ENCODE measurements around the gene CAMKK2. TPM values are rescaled to one million over a fixed set of nuclear protein-coding genes. Genes with fewer than 3 reads are reported as not detected.

Gene CAMKK2
- total and polyA plus RNA-seq, 10 donors: 13.6 to 90.1 (median 63.3) TPM

DNA sequence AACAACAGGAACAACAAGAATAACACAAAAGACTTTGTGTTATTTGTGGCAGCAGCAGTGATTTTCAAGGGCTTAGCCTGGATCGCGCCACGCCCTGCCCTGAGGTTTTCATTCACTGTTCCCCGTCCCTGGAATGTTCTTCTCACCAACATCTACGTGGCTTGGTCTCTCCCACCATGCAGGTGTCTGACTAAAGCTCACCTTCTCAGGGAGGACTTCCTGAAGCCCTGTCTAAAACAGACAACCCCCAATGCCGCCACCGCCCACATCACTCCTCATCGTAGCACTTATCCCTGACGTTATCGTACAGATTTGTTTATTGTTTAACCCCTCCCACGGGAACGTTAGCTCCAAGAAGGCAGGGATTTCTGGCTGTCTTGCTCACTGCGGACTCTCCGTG lies 46.1 kb downstream of the CAMKK2 start:
- no peak for TF ChIP-seq POLR2AphosphoS5 (IDR thresholded peaks at IDR 0.05)
- TF ChIP-seq POLR2A (IDR thresholded peaks at IDR 0.05): no peak
- TF ChIP-seq CTCF (IDR thresholded peaks at IDR 0.05 in 8 of 11, conservative IDR thresholded peaks at IDR 0.05 in 3 of 11): no peak
- H3K4me1 ChIP-seq: peaks cover 0 to 6% (median 0%) of the 10 kb centered on the region in 6 donors
- no peaks in the 10 kb centered on the region for H3K27me3 ChIP-seq (replicated peaks in 1 of 7)
- DNase-seq: no peak
- intact Hi-C loops (cut with DNase I; ENCODE audit: low total_unique reads): no loop called here
- no peak overlapping the region for H3K4me3 ChIP-seq
- 88 to 91% (median 90%) methylated on average over 14 of the region's 14 CpGs for WGBS, 5 donors
- H3K27ac ChIP-seq: no peak overlapping the region
- H3K9me3 ChIP-seq: no peaks in the 10 kb centered on the region
- peaks cover 0 to 98% (median 80%) of the 10 kb centered on the region in 6 donors for H3K36me3 ChIP-seq

GRCh38 chr12:121248622-121249021 lies 47.9 kb downstream of the CAMKK2 start:
- Histone ChIP-seq H3K27ac (peak overlapping the region in 3 of 8 donors; percentile 5 to 60 (median 36)), H3K4me3 (no peak overlapping the region), H3K27me3 (replicated peaks in 1 of 7) (no peaks in the 10 kb centered on the region), H3K36me3 (peaks cover 0 to 100% (median 82%) of the 10 kb centered on the region in 6 donors), H3K4me1 (peaks cover 0 to 6% (median 0%) of the 10 kb centered on the region in 6 donors), H3K9me3 (no peaks in the 10 kb centered on the region)
- intact Hi-C loops (cut with DNase I; ENCODE audit: low total_unique reads): no loop called here
- WGBS, 5 donors: 74 to 84% (median 83%) methylated on average over 22 of the region's 22 CpGs
- DNase-seq: peak; percentile 87
- no peak for TF ChIP-seq CTCF (IDR thresholded peaks at IDR 0.05 in 8 of 11, conservative IDR thresholded peaks at IDR 0.05 in 3 of 11)
- TF ChIP-seq POLR2AphosphoS5 (IDR thresholded peaks at IDR 0.05): peak; percentile 26 to 71 (median 69)

- Histone ChIP-seq H3K27me3 (replicated peaks in 1 of 7) (no peaks in the 10 kb centered on the region), H3K4me1 (peaks cover 0 to 6% (median 2%) of the 10 kb centered on the region in 6 donors), H3K27ac (no peak overlapping the region), H3K4me3 (no peak overlapping the region), H3K36me3 (peaks cover 0 to 100% (median 74%) of the 10 kb centered on the region in 6 donors), H3K9me3 (no peaks in the 10 kb centered on the region)
- DNase-seq: no peak
- intact Hi-C loops (cut with DNase I; ENCODE audit: low total_unique reads): no loop called here
- TF ChIP-seq CTCF (IDR thresholded peaks at IDR 0.05 in 8 of 11, conservative IDR thresholded peaks at IDR 0.05 in 3 of 11) (no peak), POLR2AphosphoS5 (IDR thresholded peaks at IDR 0.05) (no peak), POLR2A (IDR thresholded peaks at IDR 0.05) (no peak)
- WGBS, 5 donors: 93 to 98% (median 96%) methylated on average over 16 of the region's 16 CpGs
Measured at GRCh38 chr12:121246893-121247557, 49.5 kb downstream of the CAMKK2 start.

- intact Hi-C loops (cut with DNase I; ENCODE audit: low total_unique reads): no loop called here
- Histone ChIP-seq H3K27me3 (replicated peaks in 1 of 7) (no peaks in the 10 kb centered on the region), H3K4me1 (peaks cover 0 to 15% (median 12%) of the 10 kb centered on the region in 6 donors), H3K4me3 (no peak overlapping the region), H3K27ac (no peak overlapping the region), H3K9me3 (no peaks in the 10 kb centered on the region), H3K36me3 (peaks cover 0 to 99% (median 64%) of the 10 kb centered on the region in 6 donors)
- WGBS, 5 donors: 88 to 98% (median 91%) methylated on average over 7 of the region's 7 CpGs
- no peak for TF ChIP-seq POLR2A (IDR thresholded peaks at IDR 0.05)
- no peak for TF ChIP-seq POLR2AphosphoS5 (IDR thresholded peaks at IDR 0.05)
- no peak for TF ChIP-seq CTCF (IDR thresholded peaks at IDR 0.05 in 8 of 11, conservative IDR thresholded peaks at IDR 0.05 in 3 of 11)
- no peak for DNase-seq
Measured at GRCh38 chr12:121245951-121246350, 50.6 kb downstream of the CAMKK2 start.
